ENCODE results near the gene PRR5L.

DNA sequence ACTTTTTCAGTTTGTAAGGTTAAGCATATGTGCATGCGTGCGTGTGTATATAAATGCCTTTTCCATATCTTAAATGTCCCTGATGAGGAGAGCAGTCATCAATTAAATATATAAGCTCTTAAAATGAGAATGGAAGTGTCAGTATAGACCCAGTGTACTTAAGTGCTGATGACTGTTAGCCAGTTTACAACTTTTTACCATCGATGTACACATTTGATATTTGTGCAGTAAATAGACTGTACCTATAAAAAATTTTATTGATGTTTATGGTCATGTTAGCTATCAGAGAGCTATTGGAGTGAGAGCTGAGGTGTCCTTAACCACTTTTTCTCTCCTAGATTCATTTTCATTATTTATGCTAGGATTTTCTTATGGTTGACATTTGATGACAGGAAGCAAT lies 168.6 kb downstream of the PRR5L start:
- TF ChIP-seq, protein P1, sequence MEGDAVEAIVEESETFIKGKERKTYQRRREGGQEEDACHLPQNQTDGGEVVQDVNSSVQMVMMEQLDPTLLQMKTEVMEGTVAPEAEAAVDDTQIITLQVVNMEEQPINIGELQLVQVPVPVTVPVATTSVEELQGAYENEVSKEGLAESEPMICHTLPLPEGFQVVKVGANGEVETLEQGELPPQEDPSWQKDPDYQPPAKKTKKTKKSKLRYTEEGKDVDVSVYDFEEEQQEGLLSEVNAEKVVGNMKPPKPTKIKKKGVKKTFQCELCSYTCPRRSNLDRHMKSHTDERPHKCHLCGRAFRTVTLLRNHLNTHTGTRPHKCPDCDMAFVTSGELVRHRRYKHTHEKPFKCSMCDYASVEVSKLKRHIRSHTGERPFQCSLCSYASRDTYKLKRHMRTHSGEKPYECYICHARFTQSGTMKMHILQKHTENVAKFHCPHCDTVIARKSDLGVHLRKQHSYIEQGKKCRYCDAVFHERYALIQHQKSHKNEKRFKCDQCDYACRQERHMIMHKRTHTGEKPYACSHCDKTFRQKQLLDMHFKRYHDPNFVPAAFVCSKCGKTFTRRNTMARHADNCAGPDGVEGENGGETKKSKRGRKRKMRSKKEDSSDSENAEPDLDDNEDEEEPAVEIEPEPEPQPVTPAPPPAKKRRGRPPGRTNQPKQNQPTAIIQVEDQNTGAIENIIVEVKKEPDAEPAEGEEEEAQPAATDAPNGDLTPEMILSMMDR (IDR thresholded peaks at IDR 0.05; ENCODE audit: poor library complexity): no peak
- TF ChIP-seq EZH2 (IDR thresholded peaks at IDR 0.05; ENCODE audit: borderline replicate concordance): no peak
